Vagina (tissue), 2 donors: Measurements from ENCODE around the gene SLC16A10. TPM values are rescaled to one million over a fixed set of nuclear protein-coding genes. Genes with fewer than 3 reads are reported as not detected.
A peak's percentile ranks its signal among the peaks of the same experiment; 100 is the strongest.
"Not testable (repeated sequence)": the region's sequence is repeated elsewhere in the genome, so short reads cannot be mapped to it uniquely, and the experiment has no call there.

ENCODE experiments used
- DNase-seq, 2 donors: peaks; one replicate each; pipeline ENCODE4 v3.0.0-alpha.2; 2017; ENCODE audit errors: extremely low spot score in 2 of 2
- H3K27ac ChIP-seq: fragments of 200-600 bp; sonication (generic); one replicate; pipeline ENCODE4 v1.5.1; 2019
- H3K27me3 ChIP-seq: fragments of 200-600 bp; sonication (generic); one replicate; pipeline ENCODE4 v1.5.1; 2019
- H3K36me3 ChIP-seq, 2 donors: fragments of 200-600 bp; sonication (generic); one replicate each; pipeline ENCODE4 v1.5.1; 2017 to 2019
- H3K4me1 ChIP-seq: fragments of 200-600 bp; sonication (generic); one replicate; pipeline ENCODE4 v1.5.1; 2019
- H3K4me3 ChIP-seq, 2 donors: fragments of 200-600 bp; sonication (generic); 1 replicate in 1 of 2; 2 replicates in 1 of 2; pipeline ENCODE4 v1.5.1; 2016 to 2019
- H3K9me3 ChIP-seq: fragments of 200-600 bp; sonication (generic); one replicate; pipeline ENCODE4 v1.5.1; 2019
- CTCF ChIP-seq, 3 experiments: fragments of 450-650 bp in 2 of 3; fragments of 200-600 bp in 1 of 3; sonication (generic) in 1 of 3; IDR thresholded peaks; one replicate each; pipeline ENCODE4 v1.5.1; 2017 to 2019; ENCODE audit warnings: antibody characterized with exemption in 3 of 3, mild to moderate bottlenecking in 2 of 3, moderate library complexity in 2 of 3
- POLR2A ChIP-seq, 2 donors: fragments of 450-650 bp; IDR thresholded peaks; one replicate each; pipeline ENCODE4 v1.6.1; 2017; ENCODE audit warnings: antibody characterized with exemption in 2 of 2, mild to moderate bottlenecking in 2 of 2, moderate library complexity in 2 of 2
- POLR2AphosphoS5 ChIP-seq, 2 donors: sonication (generic); formaldehyde crosslinking; IDR thresholded peaks; one replicate each; pipeline ENCODE4 v1.9.0; 2017; ENCODE audit warnings: antibody characterized with exemption in 2 of 2, mild to moderate bottlenecking in 2 of 2, low read depth in 1 of 2; ENCODE audit not compliant: insufficient read depth in 1 of 2
- intact Hi-C: fragments of 100-400 bp; cut with DNase I; formaldehyde crosslinking; loops from one replicate; pipeline ENCODE4 v1.15.1; 2023
- total RNA-seq: library from RNA; depleted of rRNA; stranded (reverse); fragments of >200 nt; gene quantifications from one replicate; pipeline ENCODE4 v1.2.3, GENCODE V29; 2016

SLC16A10 gene
- total RNA-seq, 1 donor from 2014 or later, result 5.4 TPM

DNA sequence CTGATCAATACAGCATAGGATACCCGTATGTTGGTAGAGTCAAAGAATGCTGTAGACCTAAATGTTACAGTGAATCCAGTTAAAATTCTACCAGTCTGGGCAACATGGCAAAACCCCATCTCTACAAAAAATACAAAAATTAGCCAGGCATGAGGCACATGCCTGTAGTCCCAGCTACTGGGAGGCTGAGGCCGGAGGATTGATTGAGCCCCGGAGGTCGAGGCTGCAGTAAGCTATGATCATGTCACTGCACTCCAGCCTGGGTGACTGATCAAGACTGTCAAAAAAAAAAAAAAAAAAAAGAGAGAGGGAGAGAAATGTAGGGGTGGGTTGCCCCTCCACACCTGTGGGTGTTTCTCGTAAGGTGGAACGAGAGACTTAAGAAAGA, 167.5 kb downstream of the SLC16A10 start:
- intact Hi-C loops, result loop anchor here (10.0 kb wide), 1 partner anchor 800 kb away; the partner anchor contains the start of gene CCN6
- H3K4me3 ChIP-seq, result no peak overlapping the region
- TF ChIP-seq POLR2A (IDR thresholded peaks at IDR 0.05) (no peak), CTCF (IDR thresholded peaks at IDR 0.05) (no peak), POLR2AphosphoS5 (IDR thresholded peaks at IDR 0.05; ENCODE audit: insufficient read depth in 1 of 2, low read depth in 1 of 2) (no peak)
- peaks cover 3% of the 10 kb centered on the region for H3K4me1 ChIP-seq
- H3K36me3 ChIP-seq, result no peaks in the 10 kb centered on the region
- H3K27ac ChIP-seq, result no peak overlapping the region
- H3K9me3 ChIP-seq, result no peaks in the 10 kb centered on the region
- no peak for DNase-seq
- H3K27me3 ChIP-seq, result no peaks in the 10 kb centered on the region

DNA sequence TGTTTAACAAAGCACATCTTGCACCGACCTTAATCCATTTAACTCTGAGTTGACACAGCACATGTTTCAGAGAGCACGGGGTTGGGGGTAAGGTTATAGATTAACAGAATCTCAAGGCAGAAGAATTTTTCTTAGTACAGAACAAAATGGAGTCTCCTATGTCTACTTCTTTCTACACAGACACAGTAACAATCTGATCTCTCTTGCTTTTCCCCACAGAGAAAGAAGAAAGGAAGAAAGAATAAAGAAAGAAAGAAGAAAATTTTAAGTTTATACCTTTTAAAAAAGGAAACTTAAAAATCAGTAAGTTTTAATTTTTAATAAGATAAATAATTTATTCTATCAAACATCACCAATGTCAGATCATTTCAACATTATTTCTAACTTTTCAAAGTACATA, 168.5 kb downstream of the SLC16A10 start:
- H3K27ac ChIP-seq, DNase-seq, H3K9me3 ChIP-seq, H3K27me3 ChIP-seq, H3K4me3 ChIP-seq, H3K36me3 ChIP-seq: not testable (repeated sequence)
- peaks cover 13% of the 10 kb centered on the region for H3K4me1 ChIP-seq
- intact Hi-C loops, result loop anchor here (10.0 kb wide), 1 partner anchor 799 kb away; the partner anchor contains the start of gene CCN6

GRCh38 chr6:111256646-111257045, 169.3 kb downstream of the SLC16A10 start:
- H3K9me3 ChIP-seq, result no peaks in the 10 kb centered on the region
- peaks cover 17% of the 10 kb centered on the region for H3K4me1 ChIP-seq
- no peak for DNase-seq
- H3K27ac ChIP-seq, result no peak overlapping the region
- H3K27me3 ChIP-seq, result no peaks in the 10 kb centered on the region
- no peak overlapping the region for H3K4me3 ChIP-seq
- no peaks in the 10 kb centered on the region for H3K36me3 ChIP-seq
- TF ChIP-seq POLR2A (IDR thresholded peaks at IDR 0.05), result no peak
- no peak for TF ChIP-seq CTCF (IDR thresholded peaks at IDR 0.05)
- TF ChIP-seq POLR2AphosphoS5 (IDR thresholded peaks at IDR 0.05; ENCODE audit: insufficient read depth in 1 of 2, low read depth in 1 of 2), result no peak
- intact Hi-C loops, result loop anchor here (10.0 kb wide), 1 partner anchor 798 kb away; the partner anchor contains the start of gene CCN6

DNA sequence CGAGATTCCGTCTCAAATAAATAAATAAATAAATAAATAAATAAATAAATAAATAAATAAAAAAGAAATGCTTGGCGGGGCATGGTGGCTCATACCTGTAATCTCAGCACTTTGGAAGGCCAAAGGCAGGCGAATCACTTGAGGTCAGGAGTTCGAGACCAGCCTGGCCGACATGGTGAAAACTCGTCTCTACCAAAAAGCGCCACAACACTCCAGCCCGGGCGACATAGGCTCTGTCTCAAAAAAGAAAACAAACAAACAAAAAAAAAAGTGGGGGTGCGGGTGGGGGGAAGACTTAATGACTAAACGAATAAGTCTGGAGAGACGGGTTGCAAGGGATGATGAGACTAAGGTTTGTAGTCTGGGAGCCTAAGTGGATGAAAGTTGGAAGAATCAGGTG, 170.7 kb downstream of the SLC16A10 start:
- no peak for DNase-seq
- intact Hi-C loops, result loop anchor here (10.0 kb wide), 1 partner anchor 797 kb away; the partner anchor contains the start of gene CCN6
- no peak overlapping the region for H3K27ac ChIP-seq

DNA sequence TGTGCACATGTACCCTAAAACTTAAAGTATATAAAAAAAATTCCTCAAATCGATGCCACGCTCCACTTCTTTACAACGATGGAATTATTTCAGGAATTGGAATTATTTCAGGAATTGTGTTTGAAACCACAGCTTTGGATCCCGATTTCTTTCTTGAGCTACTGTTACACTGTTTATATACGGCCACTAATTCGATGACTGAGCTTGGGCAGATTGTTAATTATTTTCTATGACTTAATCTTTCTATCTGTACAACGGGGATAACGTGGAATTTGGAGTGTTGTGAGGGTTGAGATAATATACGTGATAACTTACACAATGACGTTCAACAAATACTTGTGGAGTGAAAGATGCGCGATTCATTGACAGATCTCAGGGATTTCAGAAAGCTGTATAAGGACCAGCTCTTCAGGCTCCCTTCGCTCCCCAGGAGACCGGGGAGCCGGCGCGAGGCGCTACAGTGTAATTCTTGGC, 171.3 kb downstream of the SLC16A10 start:
- intact Hi-C loops, result loop anchor here (10.0 kb wide), 1 partner anchor 796 kb away; the partner anchor contains the start of gene CCN6
- no peak for DNase-seq
- Histone ChIP-seq H3K27me3 (no peaks in the 10 kb centered on the region), H3K4me1 (peaks cover 17% of the 10 kb centered on the region), H3K27ac (peak overlapping the region; percentile 82), H3K9me3 (no peaks in the 10 kb centered on the region), H3K4me3 (peak overlapping the region; percentile 39 to 71), H3K36me3 (no peaks in the 10 kb centered on the region)
- no peak for TF ChIP-seq CTCF (IDR thresholded peaks at IDR 0.05)
- no peak for TF ChIP-seq POLR2A (IDR thresholded peaks at IDR 0.05)

More for the DNA sequence above, 170.7 kb downstream of the SLC16A10 start:
- Histone ChIP-seq H3K27me3 (no peaks in the 10 kb centered on the region), H3K9me3 (no peaks in the 10 kb centered on the region), H3K36me3 (no peaks in the 10 kb centered on the region), H3K4me1 (peaks cover 17% of the 10 kb centered on the region), H3K4me3 (no peak overlapping the region)
- no peak for TF ChIP-seq POLR2AphosphoS5 (IDR thresholded peaks at IDR 0.05; ENCODE audit: insufficient read depth in 1 of 2, low read depth in 1 of 2)
- TF ChIP-seq POLR2A (IDR thresholded peaks at IDR 0.05), result no peak
- TF ChIP-seq CTCF (IDR thresholded peaks at IDR 0.05), result no peak
